Measurements from ENCODE around the gene CACNA2D1.

DNA sequence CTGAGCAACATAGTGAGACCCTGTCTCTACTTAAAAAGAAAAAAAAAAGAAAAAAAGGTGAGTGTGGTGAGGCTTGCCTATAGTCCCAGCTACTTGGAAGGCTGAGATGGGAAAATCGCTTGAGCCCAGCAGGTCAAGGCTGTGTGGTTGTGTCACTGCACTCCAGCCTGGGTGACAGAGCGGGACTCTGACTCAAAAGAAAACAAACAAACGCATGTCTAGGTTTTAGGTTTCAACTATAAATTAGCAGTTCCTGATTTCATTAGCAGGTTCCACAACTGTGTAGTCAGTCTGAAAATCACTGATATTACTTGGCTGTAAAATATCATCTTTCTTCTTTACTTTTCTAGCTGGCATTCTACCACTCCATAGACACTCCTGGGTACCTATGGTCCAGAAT is 518.0 kb downstream of the CACNA2D1 start:
- TF ChIP-seq CTCF (conservative IDR thresholded peaks at IDR 0.05; ENCODE audit: low read depth, low read length) = no peak
- no peak for TF ChIP-seq EZH2 (IDR thresholded peaks at IDR 0.05; ENCODE audit: low read length, unreplicated experiment)
- TF ChIP-seq EZH2phosphoT487 (IDR thresholded peaks at IDR 0.05; ENCODE audit: borderline replicate concordance, low read length) = no peak

Data from PC-3 (cell line).